ENCODE data around the gene GFRA1. TPM values are rescaled to one million over a fixed set of nuclear protein-coding genes. Genes with fewer than 3 reads are reported as not detected.

The GFRA1 gene
- total and polyA plus RNA-seq, 8 donors, result 0.29 to 83.2 (median 4.6) TPM

DNA sequence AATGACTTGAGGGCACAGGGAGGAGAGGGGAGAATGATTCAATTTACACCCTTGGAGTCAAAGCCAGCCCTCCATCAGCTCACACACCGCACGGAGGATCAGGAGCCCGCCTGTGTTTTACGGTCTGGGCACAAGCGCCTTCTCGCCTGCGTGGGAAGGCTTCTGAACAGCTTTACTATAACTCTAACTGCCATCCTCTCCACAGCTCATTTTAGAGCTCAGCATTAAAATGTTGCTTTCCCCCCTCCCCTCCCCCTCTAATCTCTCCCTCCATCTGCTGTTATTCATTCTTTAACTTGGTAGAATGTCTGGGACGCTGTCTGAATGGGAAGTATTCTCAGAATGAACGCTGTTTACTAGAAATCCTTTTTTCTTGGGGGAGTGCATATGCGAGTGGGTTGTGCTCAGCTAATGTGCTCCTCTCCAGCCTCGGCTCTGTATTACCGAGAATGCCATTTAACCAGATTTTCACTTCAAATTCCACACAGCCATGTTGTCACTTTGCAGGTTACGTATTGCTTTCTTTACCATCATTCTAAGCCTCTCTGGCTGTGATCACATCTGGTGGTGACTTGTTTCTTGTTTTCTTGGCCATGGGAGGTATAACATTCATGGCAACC is 140.1 kb downstream of the GFRA1 start:
- Histone ChIP-seq H3K36me3 (no peaks in the 10 kb centered on the region), H3K9me3 (no peaks in the 10 kb centered on the region), H3K27ac (no peak overlapping the region), H3K4me1 (peaks cover 0 to 11% (median 0%) of the 10 kb centered on the region in 4 donors), H3K27me3 (no peaks in the 10 kb centered on the region), H3K4me3 (no peak overlapping the region)
- intact Hi-C loops (cut with DNase I; ENCODE audit: low total_unique reads), result no loop called here
- DNase-seq, result no peak
- WGBS, 5 donors, result 61 to 74% (median 70%) methylated on average over 13 of the region's 13 CpGs
- TF ChIP-seq POLR2AphosphoS5 (IDR thresholded peaks at IDR 0.05), result no peak
- no peak for TF ChIP-seq EP300 (IDR thresholded peaks at IDR 0.05)
- TF ChIP-seq POLR2A (IDR thresholded peaks at IDR 0.05), result no peak
- TF ChIP-seq, protein P1, sequence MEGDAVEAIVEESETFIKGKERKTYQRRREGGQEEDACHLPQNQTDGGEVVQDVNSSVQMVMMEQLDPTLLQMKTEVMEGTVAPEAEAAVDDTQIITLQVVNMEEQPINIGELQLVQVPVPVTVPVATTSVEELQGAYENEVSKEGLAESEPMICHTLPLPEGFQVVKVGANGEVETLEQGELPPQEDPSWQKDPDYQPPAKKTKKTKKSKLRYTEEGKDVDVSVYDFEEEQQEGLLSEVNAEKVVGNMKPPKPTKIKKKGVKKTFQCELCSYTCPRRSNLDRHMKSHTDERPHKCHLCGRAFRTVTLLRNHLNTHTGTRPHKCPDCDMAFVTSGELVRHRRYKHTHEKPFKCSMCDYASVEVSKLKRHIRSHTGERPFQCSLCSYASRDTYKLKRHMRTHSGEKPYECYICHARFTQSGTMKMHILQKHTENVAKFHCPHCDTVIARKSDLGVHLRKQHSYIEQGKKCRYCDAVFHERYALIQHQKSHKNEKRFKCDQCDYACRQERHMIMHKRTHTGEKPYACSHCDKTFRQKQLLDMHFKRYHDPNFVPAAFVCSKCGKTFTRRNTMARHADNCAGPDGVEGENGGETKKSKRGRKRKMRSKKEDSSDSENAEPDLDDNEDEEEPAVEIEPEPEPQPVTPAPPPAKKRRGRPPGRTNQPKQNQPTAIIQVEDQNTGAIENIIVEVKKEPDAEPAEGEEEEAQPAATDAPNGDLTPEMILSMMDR (IDR thresholded peaks at IDR 0.05), result no peak

DNA sequence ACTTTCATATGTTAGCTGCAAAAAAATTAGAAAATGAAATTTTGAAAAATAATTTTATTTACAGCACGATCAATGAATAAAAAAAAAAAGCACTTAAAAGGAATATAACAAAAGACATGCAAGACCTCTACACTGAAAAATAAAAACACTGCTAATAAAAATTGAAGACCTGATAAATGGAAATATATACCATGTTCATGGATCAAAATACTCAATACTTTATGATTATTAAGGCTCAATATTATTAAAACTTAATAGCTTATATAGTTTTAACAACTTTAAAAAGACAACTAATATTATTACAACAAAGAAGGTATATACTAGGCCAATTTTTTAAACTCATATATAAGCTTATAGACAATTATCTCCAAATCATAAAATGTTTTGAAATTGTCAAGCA is 143.0 kb downstream of the GFRA1 start:
- no peak overlapping the region for H3K27ac ChIP-seq
- intact Hi-C loops (cut with DNase I; ENCODE audit: low total_unique reads), result no loop called here
- no peaks in the 10 kb centered on the region for H3K9me3 ChIP-seq
- DNase-seq, result no peak
- no peak for TF ChIP-seq EP300 (IDR thresholded peaks at IDR 0.05)
- TF ChIP-seq POLR2A (IDR thresholded peaks at IDR 0.05), result no peak
- TF ChIP-seq, protein P1 (IDR thresholded peaks at IDR 0.05), result no peak
- TF ChIP-seq POLR2AphosphoS5 (IDR thresholded peaks at IDR 0.05), result no peak
- H3K4me3 ChIP-seq, result no peak overlapping the region
- H3K27me3 ChIP-seq, result no peaks in the 10 kb centered on the region
- peaks cover 0 to 11% (median 0%) of the 10 kb centered on the region in 4 donors for H3K4me1 ChIP-seq
- 41 to 94% (median 51%) methylated on average over 1 of the region's 1 CpG for WGBS, 5 donors
- H3K36me3 ChIP-seq, result no peaks in the 10 kb centered on the region

DNA sequence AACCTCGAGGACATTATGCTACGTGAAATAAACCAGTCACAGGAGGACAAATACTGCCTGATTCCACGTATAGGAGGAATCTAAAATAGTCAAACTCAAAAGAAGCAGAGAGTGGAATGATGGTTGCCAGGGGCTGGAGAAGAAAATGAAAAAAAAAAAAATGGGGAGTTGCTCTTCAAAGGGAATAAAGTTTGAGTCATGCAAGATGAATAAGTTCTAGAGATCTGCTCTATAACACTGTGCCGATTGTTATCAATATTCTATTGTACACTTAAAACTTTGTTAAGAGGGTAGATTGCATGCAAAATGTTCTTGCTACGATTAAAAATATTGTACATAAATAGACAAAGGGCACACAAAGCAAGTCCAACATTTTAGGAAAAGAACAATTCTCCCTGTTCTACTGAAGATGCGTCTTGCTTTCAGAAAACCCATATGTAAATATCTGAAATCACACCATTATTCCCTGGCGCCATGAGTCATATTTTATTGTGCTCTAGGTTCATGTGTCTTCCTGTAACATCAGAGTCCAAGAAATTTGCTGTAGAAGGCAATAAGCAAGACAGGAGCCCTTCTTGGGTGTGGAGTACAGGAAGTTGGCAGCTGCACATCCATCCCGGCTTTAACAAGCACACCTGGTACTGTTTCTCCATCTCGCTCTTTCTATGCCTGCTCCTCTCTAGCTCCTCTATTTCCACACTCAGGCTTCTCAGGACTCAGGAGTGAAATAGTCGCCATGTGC is 145.9 kb downstream of the GFRA1 start:
- WGBS, 5 donors, result 83 to 90% (median 86%) methylated on average over 10 of the region's 10 CpGs

DNA sequence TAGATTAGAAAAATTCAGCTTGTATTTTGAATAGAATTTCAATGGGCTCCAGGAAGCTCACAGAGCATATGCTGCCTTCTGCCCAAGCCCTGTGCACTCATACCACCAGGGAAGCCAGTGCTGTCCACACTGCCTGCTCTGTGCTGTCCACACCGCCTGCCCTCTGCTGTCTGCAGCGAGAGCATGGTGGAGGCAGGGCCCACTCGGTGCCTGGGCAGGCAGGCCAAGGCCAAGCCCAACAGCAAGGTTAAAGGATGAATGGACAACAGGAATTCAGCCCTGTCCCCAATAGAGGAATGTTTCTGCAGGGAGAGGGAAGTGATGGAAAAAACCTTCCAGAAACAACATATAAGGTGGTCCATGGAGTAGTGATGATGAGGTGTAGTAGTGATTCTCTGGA is 146.8 kb downstream of the GFRA1 start:
- H3K4me3 ChIP-seq, result no peak overlapping the region
- H3K27ac ChIP-seq, result no peak overlapping the region
- TF ChIP-seq POLR2AphosphoS5 (IDR thresholded peaks at IDR 0.05) (no peak), EP300 (IDR thresholded peaks at IDR 0.05) (no peak), POLR2A (IDR thresholded peaks at IDR 0.05) (no peak)
- TF ChIP-seq, protein P1 (IDR thresholded peaks at IDR 0.05), result no peak
- H3K9me3 ChIP-seq, result no peaks in the 10 kb centered on the region
- DNase-seq, result no peak
- no peaks in the 10 kb centered on the region for H3K4me1 ChIP-seq
- intact Hi-C loops (cut with DNase I; ENCODE audit: low total_unique reads), result no loop called here
- H3K27me3 ChIP-seq, result no peaks in the 10 kb centered on the region
- no peaks in the 10 kb centered on the region for H3K36me3 ChIP-seq
- 79 to 92% (median 85%) methylated on average over 3 of the region's 3 CpGs for WGBS, 5 donors

More for the DNA sequence above, 145.9 kb downstream of the GFRA1 start:
- H3K9me3 ChIP-seq, result no peaks in the 10 kb centered on the region
- no peaks in the 10 kb centered on the region for H3K27me3 ChIP-seq
- H3K27ac ChIP-seq, result no peak overlapping the region
- DNase-seq, result no peak
- H3K4me1 ChIP-seq, result no peaks in the 10 kb centered on the region
- intact Hi-C loops (cut with DNase I; ENCODE audit: low total_unique reads), result no loop called here
- no peak for TF ChIP-seq POLR2A (IDR thresholded peaks at IDR 0.05)
- TF ChIP-seq POLR2AphosphoS5 (IDR thresholded peaks at IDR 0.05), result no peak
- no peak overlapping the region for H3K4me3 ChIP-seq
- no peaks in the 10 kb centered on the region for H3K36me3 ChIP-seq

DNA sequence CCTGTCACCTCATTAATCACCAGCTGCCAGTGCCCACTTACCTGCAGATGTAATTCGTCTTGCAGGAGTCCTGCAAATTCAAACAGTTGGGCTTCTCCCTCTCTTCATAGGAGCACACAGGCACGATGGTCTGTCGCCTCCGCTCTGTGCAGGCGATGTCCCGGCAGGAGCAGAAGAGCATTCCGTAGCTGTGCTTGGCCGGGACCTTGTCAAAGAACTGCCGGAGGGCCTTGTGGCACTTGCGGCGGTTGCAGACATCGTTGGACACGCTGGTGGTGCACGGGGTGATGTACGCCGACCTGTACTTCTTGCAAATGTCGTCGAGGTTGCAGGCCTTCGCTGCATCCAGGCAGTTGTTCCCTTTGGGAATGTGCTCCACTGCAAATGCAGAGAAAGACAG is 147.8 kb downstream of the GFRA1 start:
- Histone ChIP-seq H3K27me3 (no peaks in the 10 kb centered on the region), H3K27ac (no peak overlapping the region), H3K9me3 (no peaks in the 10 kb centered on the region), H3K4me1 (no peaks in the 10 kb centered on the region), H3K4me3 (no peak overlapping the region), H3K36me3 (no peaks in the 10 kb centered on the region)
- intact Hi-C loops (cut with DNase I; ENCODE audit: low total_unique reads), result no loop called here
- TF ChIP-seq POLR2AphosphoS5 (IDR thresholded peaks at IDR 0.05), result no peak
- no peak for TF ChIP-seq EP300 (IDR thresholded peaks at IDR 0.05)
- DNase-seq, result no peak
- WGBS, 5 donors, result 83 to 93% (median 85%) methylated on average over 19 of the region's 19 CpGs
